ENCODE results near the gene MYD88.
A peak's percentile ranks its signal among the peaks of the same experiment; 100 is the strongest.

The MYD88 gene

GRCh38 chr3:38138349-38139190 lies at the start of gene MYD88:
Gene MYD88, plus strand, starts transcription at chr3:38138661. Its CDS starts 40 bp downstream, at chr3:38138701.
- no peak for FAIRE-seq
- peak; percentile 59 for DNase-seq (ENCODE audit: low spot score)

- DNase-seq (ENCODE audit: low spot score) = no peak
Observed at GRCh38 chr3:38089163-38089562, 49.3 kb upstream of the MYD88 start.

DNA sequence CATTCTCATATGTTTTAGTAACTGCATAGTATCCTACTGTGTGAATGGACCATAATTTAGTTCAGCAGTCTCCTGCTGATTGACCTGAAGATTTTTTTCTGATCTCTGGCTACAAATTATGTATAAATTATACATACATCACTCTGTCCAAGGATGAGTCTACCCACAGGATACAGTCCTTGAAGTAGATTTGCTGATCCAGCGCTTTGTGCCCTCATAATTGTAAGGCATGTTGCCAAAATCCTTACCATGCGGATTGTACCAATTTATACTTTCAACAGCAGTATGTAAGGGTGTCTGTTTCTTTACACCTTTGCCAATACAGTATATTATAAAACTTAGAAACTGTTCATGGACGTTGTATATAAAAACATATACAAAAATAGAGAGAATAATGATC lies 48.0 kb upstream of the MYD88 start:
- FAIRE-seq (no peak), DNase-seq (ENCODE audit: low spot score) (no peak)

More at GRCh38 chr3:38089163-38089562, 49.3 kb upstream of the MYD88 start:
- no peak for FAIRE-seq

DNA sequence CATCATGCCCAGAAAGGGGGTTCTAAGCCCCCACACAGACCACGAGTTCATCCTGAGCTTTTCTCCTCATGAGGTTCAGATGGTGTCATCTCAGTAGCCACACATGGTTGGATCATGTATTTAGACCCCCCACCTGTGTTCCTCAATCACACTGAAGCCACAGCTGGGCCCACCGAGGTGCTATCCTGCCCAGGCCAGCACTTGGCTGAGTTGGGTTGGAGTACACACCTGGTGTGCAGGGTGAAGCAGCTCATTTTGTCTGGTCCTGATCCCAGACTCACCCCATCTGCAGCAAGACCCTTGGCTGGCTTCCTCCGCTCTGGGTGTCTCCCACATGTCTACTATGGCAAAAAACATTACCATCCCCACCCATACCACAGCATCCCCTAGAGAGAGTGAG lies 43.5 kb upstream of the MYD88 start:
- FAIRE-seq = no peak
- DNase-seq (ENCODE audit: low spot score) = no peak

DNA sequence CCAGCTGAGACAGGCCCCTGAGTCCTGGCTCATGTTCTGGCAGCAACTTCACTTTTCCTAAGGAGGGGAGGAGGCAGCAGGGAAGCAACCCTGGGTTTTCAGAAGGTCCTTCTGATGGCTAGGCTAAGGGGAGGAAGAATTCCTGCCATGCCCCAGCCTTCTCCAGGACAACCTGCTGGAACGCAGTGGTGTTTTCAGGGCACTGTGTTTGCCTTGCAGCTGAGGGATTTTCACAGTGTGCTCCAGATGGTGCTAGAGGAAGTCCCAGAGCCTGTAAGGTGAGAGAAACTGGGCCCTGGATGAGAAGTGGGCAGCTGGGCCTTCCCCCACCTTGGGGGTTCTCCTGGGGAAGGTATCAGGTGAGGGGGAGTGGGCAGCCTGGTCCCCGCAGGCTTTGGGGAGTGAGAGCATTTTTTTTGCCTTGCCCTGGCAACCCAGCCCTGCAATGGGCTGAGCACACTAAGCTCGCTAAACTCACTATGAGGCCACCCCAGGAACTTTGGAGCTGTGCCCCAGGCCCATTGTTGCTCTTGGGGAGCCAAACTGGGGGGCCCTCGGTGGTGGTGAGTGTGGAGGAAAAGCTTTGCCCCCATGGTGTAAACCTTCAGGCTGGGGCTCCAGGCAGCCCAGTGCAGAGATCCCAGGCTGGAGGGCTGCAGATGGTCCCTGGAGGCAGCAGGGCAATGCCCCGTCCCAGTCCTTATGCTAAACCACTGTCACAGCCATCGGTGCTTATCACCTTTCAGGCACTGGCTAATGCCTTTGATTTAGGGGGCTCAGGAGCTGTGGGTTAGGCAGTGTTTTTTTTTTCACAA lies 42.6 kb upstream of the MYD88 start:
- FAIRE-seq = no peak
- no peak for DNase-seq (ENCODE audit: low spot score)

DNA sequence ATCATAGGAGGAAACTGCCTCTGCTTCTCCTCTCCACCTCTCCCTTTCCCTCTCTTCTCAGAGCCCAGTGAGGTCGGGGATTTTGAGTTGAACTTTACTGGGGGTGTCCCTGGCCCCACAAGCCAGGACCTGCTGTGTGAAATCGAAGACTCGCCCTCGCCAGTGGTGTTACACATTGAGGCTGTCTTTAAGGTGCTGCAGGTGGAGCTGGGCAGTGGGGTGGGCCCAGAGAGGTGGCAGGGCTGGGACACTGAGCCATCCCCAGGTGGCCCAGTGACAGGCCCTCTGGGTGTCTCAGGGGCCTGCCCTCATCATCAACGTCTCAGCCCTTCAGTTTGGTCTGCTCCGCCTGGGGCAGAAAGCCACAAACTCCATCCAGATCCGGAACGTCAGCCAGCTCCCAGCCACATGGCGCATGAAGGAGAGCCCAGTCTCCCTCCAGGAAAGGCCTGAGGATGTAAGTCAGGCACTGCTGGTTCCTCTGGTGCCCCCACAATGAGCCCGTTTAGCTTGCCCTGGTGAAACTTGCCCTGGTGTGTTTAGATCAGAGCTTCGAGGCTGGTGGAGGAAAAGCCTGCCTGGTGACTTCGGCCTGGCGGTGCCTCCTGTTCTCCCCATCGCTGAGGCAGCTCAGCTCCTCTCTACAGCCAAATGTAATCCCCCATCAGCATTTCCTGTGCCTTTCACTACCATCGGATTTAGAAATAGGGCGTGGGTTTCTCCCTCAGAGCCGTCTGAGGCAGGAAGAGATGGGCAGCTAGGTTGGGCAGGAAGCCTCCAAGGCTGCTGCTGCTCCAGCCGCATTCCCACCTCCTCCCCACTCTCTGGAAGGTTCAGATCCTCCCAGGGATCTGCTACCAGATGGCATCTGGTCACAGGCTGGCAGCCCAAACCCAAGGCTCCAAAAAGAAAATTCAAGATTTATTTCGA lies 40.8 kb upstream of the MYD88 start:
- FAIRE-seq (no peak), DNase-seq (ENCODE audit: low spot score) (no peak)

DNA sequence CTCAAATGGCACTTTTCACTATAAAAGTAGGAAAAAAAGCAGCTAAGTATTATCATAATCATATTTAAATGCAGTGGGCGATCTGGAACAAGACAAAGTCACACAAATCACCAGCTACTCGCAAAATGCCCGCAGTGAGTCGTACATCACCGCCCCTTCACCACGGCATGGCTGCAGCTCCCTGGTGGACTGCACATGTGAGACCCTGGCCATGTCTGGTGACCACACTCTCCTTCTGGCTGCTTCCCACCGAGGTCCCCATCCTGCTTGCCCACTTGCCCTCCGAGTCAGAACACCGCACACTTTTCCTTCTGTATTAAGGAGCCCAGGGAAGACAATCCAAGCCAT lies 40.1 kb upstream of the MYD88 start:
- FAIRE-seq (no peak), DNase-seq (ENCODE audit: low spot score) (no peak)

GRCh38 chr3:38099518-38099917 lies 38.9 kb upstream of the MYD88 start:
- FAIRE-seq (no peak), DNase-seq (ENCODE audit: low spot score) (no peak)

DNA sequence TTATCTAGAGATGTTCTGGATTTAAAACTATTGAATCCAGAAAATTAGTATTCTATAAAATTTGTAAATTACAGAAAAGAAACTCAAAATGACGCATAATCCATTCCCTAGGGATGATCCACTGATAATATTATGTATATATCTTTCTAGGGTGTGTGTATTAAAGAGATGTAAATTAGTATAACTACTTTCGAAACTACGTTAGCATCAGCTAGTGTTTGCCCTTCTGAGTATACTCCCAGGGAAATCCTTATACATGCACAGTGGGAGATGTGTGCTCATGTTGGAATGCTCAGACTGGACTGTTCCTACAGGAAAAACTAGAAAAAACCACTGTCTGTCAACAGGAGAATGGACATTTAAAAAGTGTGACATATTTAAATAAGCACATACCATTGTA lies 38.0 kb upstream of the MYD88 start:
- no peak for FAIRE-seq
- no peak for DNase-seq (ENCODE audit: low spot score)

GRCh38 chr3:38101811-38102443 lies 36.5 kb upstream of the MYD88 start:
- DNase-seq (ENCODE audit: low spot score) (no peak), FAIRE-seq (no peak)

- no peak for DNase-seq (ENCODE audit: low spot score)
- FAIRE-seq = no peak
Observed at GRCh38 chr3:38102444-38102814, 36.0 kb upstream of the MYD88 start.

- no peak for FAIRE-seq
- no peak for DNase-seq (ENCODE audit: low spot score)
Observed at GRCh38 chr3:38105525-38105924, 32.9 kb upstream of the MYD88 start.

- DNase-seq (ENCODE audit: low spot score) (no peak), FAIRE-seq (no peak)
Observed at GRCh38 chr3:38107911-38108648, 30.4 kb upstream of the MYD88 start.

- DNase-seq (ENCODE audit: low spot score) = no peak
- FAIRE-seq = no peak
Observed at GRCh38 chr3:38108649-38109579, 29.5 kb upstream of the MYD88 start.

- DNase-seq (ENCODE audit: low spot score) = no peak
- FAIRE-seq = no peak
Observed at GRCh38 chr3:38109580-38110313, 28.7 kb upstream of the MYD88 start.

DNA sequence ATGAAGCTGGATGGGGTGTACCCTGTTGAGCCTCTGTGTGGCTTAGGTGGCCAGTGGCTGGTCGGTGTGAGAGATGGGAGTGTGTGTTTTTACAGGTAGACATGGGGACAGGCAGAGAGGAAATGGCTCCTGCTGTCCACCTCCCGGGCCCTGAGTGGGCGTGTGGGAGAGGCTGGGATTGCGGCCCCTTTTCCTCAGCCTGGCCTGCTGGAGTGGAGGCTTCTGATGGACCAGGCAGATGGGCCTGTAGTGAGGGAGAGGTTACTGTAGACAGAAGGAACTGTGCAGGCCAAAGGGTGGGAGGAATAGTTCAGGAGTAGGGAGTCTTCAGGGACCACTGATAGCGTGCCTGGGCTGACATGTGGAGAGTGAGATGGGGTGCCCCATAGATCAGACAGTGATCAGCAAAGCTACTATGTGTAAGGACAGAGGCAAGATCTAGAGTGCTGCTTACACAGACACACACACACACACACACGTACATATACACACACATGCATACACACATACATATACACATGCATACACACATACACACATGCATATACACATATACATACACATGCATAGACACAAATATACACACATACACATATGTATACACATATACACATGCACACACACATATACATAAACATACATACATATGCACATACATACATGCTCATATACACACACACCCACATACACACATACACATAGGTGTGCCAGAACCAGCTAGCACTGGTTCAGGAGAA lies 28.0 kb upstream of the MYD88 start:
- no peak for DNase-seq (ENCODE audit: low spot score)
- no peak for FAIRE-seq

GRCh38 chr3:38111201-38111600 lies 27.3 kb upstream of the MYD88 start:
- no peak for DNase-seq (ENCODE audit: low spot score)
- no peak for FAIRE-seq
